ENCODE data around the gene PPM1E. TPM values are rescaled to one million over a fixed set of nuclear protein-coding genes. Genes with fewer than 3 reads are reported as not detected.

PPM1E gene
- total RNA-seq, 4 donors from 2014 or later, result under 0.01 to 0.23 TPM; not detected in 2

DNA sequence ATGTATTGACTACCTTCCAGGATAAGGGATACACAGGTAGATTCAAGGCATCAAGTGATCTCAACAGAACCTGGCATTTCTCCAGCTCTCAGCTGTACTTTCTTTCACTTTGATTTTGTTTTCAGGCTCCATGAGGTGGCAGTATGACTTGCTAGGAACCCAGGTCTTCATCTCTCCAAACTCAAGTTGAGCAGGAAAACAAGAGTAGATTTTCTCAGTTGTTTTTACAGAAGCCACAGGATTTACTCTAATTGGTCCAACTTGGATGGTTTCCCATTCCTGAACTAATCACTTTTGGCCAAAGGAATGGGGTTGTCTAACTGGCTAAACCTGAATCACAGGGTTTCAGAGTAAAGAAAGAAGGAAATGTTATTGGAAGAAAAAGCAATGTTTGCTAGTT is 204.4 kb downstream of the PPM1E start:
- H3K4me3 ChIP-seq, result no peak overlapping the region
- DNase-seq, result no peak
- H3K27me3 ChIP-seq, result no peaks in the 10 kb centered on the region
- TF ChIP-seq, protein P1, sequence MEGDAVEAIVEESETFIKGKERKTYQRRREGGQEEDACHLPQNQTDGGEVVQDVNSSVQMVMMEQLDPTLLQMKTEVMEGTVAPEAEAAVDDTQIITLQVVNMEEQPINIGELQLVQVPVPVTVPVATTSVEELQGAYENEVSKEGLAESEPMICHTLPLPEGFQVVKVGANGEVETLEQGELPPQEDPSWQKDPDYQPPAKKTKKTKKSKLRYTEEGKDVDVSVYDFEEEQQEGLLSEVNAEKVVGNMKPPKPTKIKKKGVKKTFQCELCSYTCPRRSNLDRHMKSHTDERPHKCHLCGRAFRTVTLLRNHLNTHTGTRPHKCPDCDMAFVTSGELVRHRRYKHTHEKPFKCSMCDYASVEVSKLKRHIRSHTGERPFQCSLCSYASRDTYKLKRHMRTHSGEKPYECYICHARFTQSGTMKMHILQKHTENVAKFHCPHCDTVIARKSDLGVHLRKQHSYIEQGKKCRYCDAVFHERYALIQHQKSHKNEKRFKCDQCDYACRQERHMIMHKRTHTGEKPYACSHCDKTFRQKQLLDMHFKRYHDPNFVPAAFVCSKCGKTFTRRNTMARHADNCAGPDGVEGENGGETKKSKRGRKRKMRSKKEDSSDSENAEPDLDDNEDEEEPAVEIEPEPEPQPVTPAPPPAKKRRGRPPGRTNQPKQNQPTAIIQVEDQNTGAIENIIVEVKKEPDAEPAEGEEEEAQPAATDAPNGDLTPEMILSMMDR (IDR thresholded peaks at IDR 0.05), result peak in 1 of 6 experiments; percentile 20
- TF ChIP-seq POLR2A (IDR thresholded peaks at IDR 0.05), result no peak
- no peaks in the 10 kb centered on the region for H3K36me3 ChIP-seq
- H3K9me3 ChIP-seq, result no peaks in the 10 kb centered on the region
- H3K27ac ChIP-seq, result no peak overlapping the region
- intact Hi-C loops (cut with DNase I), result no loop called here
- peaks cover 0 to 10% (median 0%) of the 10 kb centered on the region in 3 donors for H3K4me1 ChIP-seq

DNA sequence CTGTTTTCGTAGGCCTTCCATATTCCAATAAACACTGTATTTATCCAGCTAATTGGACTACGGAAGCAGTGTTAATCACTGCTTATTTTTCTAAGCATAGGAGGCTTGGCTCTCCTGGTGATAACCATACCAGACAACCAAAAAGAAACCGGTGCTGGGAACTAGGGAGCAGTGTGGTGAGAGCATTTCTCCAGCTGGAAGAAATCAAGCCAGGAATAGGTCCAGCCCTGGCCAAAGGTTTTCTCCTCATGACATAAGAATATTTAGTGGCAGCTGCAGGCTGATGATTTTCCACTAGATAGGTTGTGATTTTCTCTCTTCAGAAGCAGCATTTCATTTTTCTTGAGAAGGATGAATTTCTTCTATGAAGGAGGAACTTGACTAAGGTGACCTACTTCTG is 209.6 kb downstream of the PPM1E start:
- TF ChIP-seq, protein P1 (IDR thresholded peaks at IDR 0.05), result no peak
- no peak for TF ChIP-seq POLR2A (IDR thresholded peaks at IDR 0.05)
- no peak overlapping the region for H3K27ac ChIP-seq
- no peaks in the 10 kb centered on the region for H3K27me3 ChIP-seq
- WGBS, 2 donors, result 54 to 78% methylated on average over 3 of the region's 3 CpGs
- intact Hi-C loops (cut with DNase I), result no loop called here
- H3K9me3 ChIP-seq, result no peaks in the 10 kb centered on the region
- no peaks in the 10 kb centered on the region for H3K36me3 ChIP-seq
- no peak overlapping the region for H3K4me3 ChIP-seq
- no peak for DNase-seq
- H3K4me1 ChIP-seq, result peaks cover 0 to 3% (median 0%) of the 10 kb centered on the region in 3 donors

DNA sequence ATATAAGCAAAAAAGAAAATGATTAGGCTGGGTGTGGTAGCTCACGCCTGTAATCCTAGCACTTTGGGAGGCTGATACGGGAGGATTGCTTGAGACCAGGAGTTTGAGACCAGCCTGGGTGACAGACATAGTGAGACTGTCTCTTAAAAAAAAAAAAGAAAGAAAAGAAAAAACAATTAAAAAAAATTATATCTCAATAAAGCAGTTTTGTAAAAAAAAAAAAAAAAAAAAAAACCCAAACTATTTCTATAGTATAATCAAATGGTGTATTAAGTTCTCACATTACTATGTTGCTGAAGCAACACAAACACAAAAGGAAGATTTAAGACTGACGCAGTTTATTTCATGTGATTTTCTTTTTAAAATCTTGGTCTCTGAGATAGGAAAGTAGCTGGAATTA is 210.6 kb downstream of the PPM1E start:
- Histone ChIP-seq H3K4me1 (no peaks in the 10 kb centered on the region), H3K4me3 (no peak overlapping the region), H3K27me3 (no peaks in the 10 kb centered on the region), H3K27ac (no peak overlapping the region), H3K9me3 (no peaks in the 10 kb centered on the region), H3K36me3 (no peaks in the 10 kb centered on the region)
- 88 to 93% methylated on average over 3 of the region's 3 CpGs for WGBS, 2 donors
- intact Hi-C loops (cut with DNase I), result no loop called here
- DNase-seq, result no peak
- TF ChIP-seq, protein P1 (IDR thresholded peaks at IDR 0.05), result no peak
- TF ChIP-seq POLR2A (IDR thresholded peaks at IDR 0.05), result no peak

DNA sequence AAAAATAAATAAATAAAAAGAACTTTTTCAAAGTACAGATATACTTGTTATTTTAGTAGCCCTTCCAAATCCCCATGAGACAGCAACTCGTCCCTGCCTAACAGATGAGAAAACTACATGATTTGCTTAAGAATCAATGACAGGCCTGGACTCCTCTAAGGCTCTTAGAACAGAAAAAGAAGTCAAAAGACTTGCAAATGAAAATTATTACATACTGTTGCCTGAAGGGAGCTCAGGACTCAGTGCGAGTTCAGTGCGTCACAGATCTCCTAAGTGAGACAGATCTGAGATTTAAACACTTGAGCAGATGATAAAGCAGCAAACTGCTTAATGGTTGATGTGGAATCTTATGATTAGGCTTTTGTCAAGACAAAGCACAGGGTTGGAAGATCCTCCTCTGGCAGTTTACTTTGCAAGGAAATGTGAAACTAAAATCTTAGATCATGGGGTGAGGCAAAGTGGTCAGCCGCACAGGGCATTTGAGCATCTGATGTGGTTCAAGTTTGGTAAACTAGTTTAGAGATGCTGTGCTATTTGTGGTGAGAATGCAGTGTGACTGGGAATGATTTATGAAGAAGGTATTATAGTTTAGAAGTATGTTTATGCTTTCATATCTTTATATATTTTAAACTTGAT is 212.9 kb downstream of the PPM1E start:
- intact Hi-C loops (cut with DNase I), result no loop called here
- TF ChIP-seq, protein P1 (IDR thresholded peaks at IDR 0.05), result no peak
- no peak for TF ChIP-seq POLR2A (IDR thresholded peaks at IDR 0.05)
- DNase-seq, result no peak
- no peaks in the 10 kb centered on the region for H3K36me3 ChIP-seq
- no peaks in the 10 kb centered on the region for H3K9me3 ChIP-seq
- no peaks in the 10 kb centered on the region for H3K4me1 ChIP-seq
- H3K4me3 ChIP-seq, result no peak overlapping the region
- no peak overlapping the region for H3K27ac ChIP-seq
- no peaks in the 10 kb centered on the region for H3K27me3 ChIP-seq
- 84% methylated on average over 4 of the region's 4 CpGs for WGBS, 2 donors

DNA sequence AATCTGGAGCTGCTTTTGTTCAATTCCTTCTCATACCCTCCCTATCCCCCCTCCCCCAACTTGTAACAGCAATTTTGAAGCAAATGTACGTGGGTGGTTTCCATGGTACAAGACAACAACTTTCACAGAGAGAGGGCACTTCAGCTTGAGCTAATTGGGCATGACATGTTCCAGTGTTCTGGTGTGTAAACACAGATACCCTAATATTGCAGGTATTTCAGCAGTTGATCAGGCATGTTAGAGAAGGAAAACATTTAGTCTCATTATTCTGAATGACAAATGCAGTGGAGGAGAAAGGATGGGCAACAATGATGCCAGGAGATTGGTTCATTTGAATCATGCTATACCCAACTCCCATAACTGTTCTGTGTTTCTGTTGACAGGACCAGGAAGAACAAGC is 213.5 kb downstream of the PPM1E start:
- no peak for TF ChIP-seq POLR2A (IDR thresholded peaks at IDR 0.05)
- TF ChIP-seq, protein P1 (IDR thresholded peaks at IDR 0.05), result no peak
- intact Hi-C loops (cut with DNase I), result no loop called here
- no peak for DNase-seq
- H3K4me3 ChIP-seq, result no peak overlapping the region
- no peaks in the 10 kb centered on the region for H3K4me1 ChIP-seq
- no peaks in the 10 kb centered on the region for H3K27me3 ChIP-seq
- no peaks in the 10 kb centered on the region for H3K36me3 ChIP-seq
- 50 to 63% methylated on average over 1 of the region's 1 CpG for WGBS, 2 donors
- H3K27ac ChIP-seq, result no peak overlapping the region
- no peaks in the 10 kb centered on the region for H3K9me3 ChIP-seq

Data from esophagus squamous epithelium (tissue), 5 donors.